CD4-positive, alpha-beta T cell treated with Interferon gamma for 1 hour (primary cell): ENCODE results near the gene ITPR3.
A peak's percentile ranks its signal among the peaks of the same experiment; 100 is the strongest.

Experiments
- DNase-seq: peaks from one replicate; pipeline ENCODE4 v3.0.0-alpha.2; 2020

Gene ITPR3

GRCh38 chr6:33640361-33640760, 19.2 kb downstream of the ITPR3 start:
- DNase-seq: no peak

- DNase-seq: no peak
These were observed 20.0 kb downstream of the ITPR3 start for GRCh38 chr6:33641144-33641543.

- no peak for DNase-seq
These were observed 20.5 kb downstream of the ITPR3 start for GRCh38 chr6:33641602-33642001.

DNA sequence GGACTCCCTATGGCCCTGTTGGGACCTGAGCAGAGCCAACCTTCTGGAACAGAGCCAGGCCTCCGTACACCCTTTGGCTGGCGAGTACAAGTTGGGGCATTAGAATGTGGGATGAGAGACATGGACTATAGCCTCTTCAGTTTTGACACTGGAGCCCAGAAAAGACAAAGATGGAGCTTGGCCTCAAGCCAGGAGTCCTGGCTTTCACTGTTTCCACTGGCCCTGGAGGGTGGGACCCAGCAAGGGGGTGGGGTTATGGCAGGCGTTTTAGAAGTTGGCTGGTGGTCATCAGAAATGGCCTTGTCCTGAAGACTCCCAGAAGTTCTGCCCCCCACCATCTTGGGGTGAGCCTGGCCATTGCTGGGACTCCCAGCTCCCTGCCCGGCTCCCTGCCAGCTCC, 21.8 kb downstream of the ITPR3 start:
- no peak for DNase-seq

DNA sequence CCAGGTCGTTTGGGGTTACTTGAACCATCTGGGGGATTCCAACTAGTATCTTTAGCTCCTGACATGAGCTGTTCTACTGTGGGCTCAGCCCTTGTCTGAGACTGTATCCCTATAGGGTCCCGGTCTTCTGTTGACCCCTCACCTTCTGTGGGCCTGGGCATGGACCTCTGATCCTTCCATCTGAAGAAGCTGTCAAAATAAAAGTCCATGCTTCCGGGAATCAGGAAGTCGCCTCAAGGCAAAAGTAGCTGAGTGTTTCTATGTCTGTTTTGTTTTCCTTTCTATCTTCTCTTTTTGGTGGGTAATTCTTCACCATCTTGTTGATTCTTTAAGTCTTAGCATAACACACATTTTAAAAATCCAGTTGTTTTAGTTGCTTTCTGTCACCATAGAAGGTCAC, 30.3 kb downstream of the ITPR3 start:
- no peak for DNase-seq

- no peak for DNase-seq
These were observed 30.9 kb downstream of the ITPR3 start for GRCh38 chr6:33652002-33652401.

- DNase-seq: no peak
These were observed 33.9 kb downstream of the ITPR3 start for GRCh38 chr6:33654831-33655554.

DNA sequence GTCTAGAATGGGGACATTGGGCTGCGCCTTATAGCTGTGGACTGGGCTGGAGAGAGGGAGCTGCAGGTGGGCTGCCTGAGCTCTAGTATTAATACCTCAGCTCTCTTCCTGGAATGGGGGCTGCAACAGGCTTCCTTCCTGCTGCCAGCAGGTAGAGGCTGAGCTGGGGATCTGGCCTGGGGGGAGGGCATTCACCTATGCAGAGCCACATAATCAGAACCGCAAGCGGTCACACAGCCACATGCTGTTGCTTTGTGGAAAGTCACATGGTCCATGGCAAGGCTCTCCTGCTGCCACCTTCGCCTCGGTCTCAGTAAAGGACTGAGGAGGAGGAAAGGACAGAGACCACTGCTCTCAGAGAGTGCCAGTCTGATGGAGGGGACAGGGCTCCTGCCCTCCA, 35.7 kb downstream of the ITPR3 start:
- DNase-seq: no peak

DNA sequence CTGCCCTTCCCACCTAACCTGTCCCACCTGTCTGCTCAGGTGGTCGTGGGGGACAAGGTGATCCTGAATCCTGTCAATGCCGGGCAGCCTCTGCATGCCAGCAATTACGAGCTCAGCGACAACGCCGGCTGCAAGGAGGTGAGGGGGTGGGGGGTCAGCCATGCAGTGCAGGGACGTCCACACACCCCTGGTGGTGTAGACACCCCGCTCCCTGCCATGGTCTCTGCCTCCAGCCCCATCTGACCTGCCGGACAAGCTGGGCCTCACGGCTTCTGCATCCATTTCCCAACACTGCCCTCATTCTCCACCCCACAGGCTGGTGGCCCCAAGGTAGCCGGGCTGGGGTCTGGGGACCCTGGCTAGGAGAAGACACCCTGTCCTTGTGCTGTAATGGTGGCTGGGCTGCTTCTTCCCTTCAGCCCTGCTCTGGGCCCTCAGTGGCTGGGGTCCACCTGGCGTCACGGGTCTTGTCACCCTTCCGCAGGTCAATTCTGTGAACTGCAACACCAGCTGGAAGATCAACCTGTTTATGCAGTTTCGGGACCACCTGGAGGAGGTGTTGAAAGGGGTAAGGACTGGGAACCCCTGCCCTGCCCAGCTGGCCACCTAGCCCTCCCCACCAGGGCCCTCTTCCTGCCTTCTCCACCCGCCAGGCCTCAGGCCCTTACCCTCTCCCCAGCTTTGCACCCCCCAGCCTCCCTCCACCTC, 38.0 kb downstream of the ITPR3 start:
- DNase-seq: no peak

- no peak for DNase-seq
These were observed 38.9 kb downstream of the ITPR3 start for GRCh38 chr6:33659986-33660385.

- no peak for DNase-seq
These were observed 40.1 kb downstream of the ITPR3 start for GRCh38 chr6:33661106-33661838.

DNA sequence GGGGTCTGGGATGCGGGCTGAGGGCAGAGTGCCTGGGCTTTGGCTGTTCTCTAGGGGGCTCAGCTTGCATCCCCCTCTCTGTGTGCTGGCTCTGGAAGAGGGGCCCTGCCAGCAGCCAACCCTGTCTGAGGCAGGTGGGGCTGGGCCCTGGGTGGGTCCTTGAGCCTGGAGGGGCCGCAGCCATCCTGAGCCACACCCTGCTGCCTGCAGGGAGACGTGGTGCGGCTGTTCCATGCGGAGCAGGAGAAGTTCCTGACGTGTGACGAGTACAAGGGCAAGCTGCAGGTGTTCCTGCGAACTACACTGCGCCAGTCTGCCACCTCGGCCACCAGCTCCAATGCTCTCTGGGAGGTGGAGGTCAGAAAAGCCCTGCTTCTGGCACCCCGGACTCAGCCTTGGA, 41.2 kb downstream of the ITPR3 start:
- no peak for DNase-seq

GRCh38 chr6:33663028-33663427, 41.9 kb downstream of the ITPR3 start:
- no peak for DNase-seq

DNA sequence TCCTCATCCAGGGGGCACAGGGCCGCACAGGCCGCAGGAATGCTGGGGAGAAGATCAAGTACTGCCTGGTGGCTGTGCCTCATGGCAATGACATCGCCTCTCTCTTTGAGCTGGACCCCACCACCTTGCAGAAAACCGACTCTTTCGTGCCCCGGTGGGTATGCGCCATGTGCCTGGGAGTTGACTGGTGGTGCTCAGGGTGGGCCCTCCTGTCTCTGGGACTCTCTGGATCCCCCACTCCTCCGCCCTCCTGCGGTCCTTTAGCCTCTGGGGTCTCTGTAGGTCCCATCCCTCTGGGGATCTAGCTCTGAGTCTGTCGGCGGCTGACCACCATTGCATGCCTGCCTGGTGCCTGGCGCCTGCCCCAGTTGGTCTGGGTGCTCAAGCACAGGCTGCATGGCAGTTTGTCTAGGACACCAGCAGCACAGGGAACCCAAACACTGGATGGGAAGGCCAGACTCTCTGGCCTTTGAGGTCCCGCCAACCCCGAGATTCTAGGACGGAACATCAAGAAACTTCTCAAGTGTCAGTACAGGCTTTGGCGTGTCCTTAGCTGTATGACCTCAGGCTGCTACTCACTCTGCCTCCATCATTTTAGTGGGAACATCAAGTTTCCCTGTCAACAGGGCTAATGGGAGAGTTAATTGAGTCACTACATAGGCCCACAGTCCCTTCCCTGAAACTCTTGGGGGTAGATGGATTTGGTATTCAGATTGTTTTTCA, 42.8 kb downstream of the ITPR3 start:
- DNase-seq: no peak

GRCh38 chr6:33664506-33665057, 43.5 kb downstream of the ITPR3 start:
- DNase-seq: no peak

DNA sequence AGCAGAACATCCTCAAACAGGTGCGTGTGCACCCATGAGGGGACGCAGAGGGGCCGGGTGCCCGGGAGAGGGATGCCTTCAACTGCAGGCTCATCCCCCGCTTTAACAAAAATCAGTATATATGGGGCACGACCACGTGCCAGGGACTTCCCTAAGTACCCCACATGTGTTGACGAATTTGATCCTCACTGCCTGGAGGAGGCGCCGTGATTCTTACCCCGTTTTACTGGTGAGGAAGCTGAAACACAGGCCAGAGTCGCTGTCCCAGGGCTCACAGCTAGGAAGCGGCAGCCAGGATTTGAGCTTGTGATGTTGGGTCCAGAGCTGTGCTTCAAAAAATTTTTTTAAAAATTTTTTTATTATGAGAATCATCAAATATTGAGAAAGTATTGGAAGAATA, 44.8 kb downstream of the ITPR3 start:
- no peak for DNase-seq

DNA sequence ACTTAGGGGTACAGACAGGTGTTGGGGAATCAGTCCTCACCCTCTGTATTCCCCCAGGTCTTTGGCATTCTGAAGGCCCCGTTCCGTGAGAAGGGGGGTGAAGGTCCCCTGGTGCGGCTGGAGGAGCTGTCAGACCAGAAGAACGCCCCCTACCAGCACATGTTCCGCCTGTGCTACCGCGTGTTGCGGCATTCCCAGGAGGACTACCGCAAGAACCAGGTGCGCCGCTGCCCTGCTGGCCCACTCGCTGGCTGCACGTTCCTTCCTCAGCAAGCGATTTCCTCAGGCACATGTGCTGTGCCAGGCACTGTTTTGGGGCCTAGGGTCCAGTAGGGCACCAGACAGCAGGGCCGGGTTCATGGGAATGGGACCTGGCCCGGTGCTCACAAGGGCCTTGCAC, 46.0 kb downstream of the ITPR3 start:
- no peak for DNase-seq

DNA sequence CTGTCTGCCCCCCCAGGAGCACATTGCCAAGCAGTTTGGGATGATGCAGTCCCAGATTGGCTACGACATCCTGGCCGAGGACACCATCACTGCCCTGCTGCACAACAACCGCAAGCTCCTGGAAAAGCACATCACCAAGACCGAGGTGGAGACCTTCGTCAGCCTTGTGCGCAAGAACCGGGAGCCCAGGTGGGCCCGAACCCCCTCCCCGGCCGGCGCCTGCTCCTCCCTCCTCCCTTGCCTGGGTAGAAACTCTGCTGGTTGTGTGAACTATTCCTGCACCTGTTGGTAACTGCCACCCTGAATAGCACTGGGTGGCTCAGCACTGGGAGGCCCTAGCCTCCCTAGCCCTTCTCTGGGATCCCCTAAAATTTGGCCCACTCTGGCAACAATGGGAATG, 46.7 kb downstream of the ITPR3 start:
- DNase-seq: no peak

GRCh38 chr6:33668328-33668727, 47.2 kb downstream of the ITPR3 start:
- no peak for DNase-seq

DNA sequence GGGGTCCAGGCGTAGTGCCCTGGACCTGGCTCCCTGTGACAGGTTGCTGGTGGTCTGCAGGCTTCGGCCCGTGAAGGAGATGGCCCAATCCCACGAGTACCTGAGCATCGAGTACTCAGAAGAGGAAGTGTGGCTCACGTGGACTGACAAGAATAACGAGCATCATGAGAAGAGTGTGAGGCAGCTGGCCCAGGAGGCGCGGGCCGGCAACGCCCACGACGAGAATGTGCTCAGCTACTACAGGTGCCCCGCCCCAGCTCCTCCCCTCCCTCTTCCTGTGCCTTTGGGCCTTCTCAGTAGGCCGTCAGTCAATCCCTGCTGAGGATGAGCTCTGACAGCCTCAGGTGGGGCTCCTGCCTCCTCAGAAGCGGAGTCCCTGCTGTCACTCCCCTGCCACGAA, 47.8 kb downstream of the ITPR3 start:
- peak; percentile 56 for DNase-seq

GRCh38 chr6:33670086-33670660, 49.1 kb downstream of the ITPR3 start:
- DNase-seq: no peak

DNA sequence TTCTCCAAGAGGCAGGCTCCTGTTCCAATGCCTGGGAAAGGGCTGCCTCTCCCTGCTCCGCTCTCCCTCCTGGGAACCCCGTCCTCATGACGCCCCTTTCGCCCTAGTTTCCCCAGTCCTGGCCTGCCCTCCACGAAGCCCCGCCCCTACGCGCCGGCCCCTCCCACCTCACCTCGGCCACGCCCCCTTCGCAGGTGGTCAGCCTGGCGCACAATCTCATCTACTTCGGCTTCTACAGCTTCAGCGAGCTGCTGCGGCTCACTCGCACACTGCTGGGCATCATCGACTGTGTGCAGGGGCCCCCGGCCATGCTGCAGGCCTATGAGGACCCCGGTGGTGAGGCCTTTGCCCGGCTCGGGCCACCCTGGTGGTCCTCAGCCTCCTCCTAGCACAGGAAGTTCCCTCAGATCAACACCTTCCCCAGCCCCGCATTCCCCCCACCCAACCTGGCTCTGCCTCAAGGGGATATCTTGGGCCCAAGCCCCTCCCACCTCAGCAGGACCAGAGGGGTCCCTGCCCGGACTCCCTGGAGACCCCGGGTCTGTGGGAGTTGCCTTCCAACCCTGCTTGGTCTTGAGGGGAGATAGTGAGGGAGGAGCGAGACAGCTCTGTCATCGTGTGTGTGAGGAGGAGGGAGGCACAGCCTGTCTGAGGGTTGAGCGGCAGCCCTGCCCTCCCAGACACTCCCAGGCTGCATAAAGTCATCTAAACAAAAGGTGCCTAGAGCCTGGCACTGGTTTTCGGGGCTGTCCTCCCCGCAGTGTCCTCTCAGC, 50.0 kb downstream of the ITPR3 start:
- no peak for DNase-seq
